Mesendoderm (in vitro differentiated cells): ENCODE measurements around the gene CX3CL1.
"Not testable (repeated sequence)": the region's sequence is repeated elsewhere in the genome, so short reads cannot be mapped to it uniquely, and the experiment has no call there.

ENCODE experiments used
- DNase-seq: peaks from one replicate; pipeline ENCODE4 v3.0.0; 2013
- H2AK5ac ChIP-seq: 2 replicates; pipeline ENCODE4 v1.6.1; 2013; ENCODE audit warnings: low read length, inconsistent platforms
- H2BK120ac ChIP-seq: 2 replicates; pipeline ENCODE4 v1.6.1; 2013; ENCODE audit warnings: low read depth, mild to moderate bottlenecking, low read length, moderate library complexity, mixed read lengths
- H2BK15ac ChIP-seq: replicated peaks from 2 replicates; pipeline ENCODE4 v1.6.1; 2013; ENCODE audit warnings: low read depth, mild to moderate bottlenecking, moderate library complexity
- H2BK5ac ChIP-seq: 2 replicates; pipeline ENCODE4 v1.6.1; 2013; ENCODE audit warnings: low read length, inconsistent platforms
- H3K18ac ChIP-seq: 2 replicates; pipeline ENCODE4 v1.6.1; 2013; ENCODE audit warnings: mild to moderate bottlenecking, low read length, mixed read lengths
- H3K23ac ChIP-seq: one replicate; pipeline ENCODE4 v1.6.1; 2013; ENCODE audit warnings: low read length
- H3K27ac ChIP-seq: 2 replicates; pipeline ENCODE4 v1.5.1; 2013; ENCODE audit warnings: low read depth, mild to moderate bottlenecking, inconsistent platforms, low read length, moderate library complexity
- H3K27me3 ChIP-seq: 2 replicates; pipeline ENCODE4 v1.6.1; 2013; ENCODE audit warnings: low read length, control low read depth, mild to moderate bottlenecking, inconsistent platforms; ENCODE audit not compliant: insufficient read depth, poor library complexity
- H3K36me3 ChIP-seq: 2 replicates; pipeline ENCODE4 v1.6.1; 2013; ENCODE audit warnings: low read length, inconsistent platforms; ENCODE audit not compliant: control insufficient read depth, insufficient read depth
- H3K4ac ChIP-seq: one replicate; pipeline ENCODE4 v1.6.1; 2013; ENCODE audit warnings: low read depth, mild to moderate bottlenecking, low read length, moderate library complexity
- H3K4me1 ChIP-seq: 2 replicates; pipeline ENCODE4 v1.6.1; 2013; ENCODE audit warnings: low read depth, low read length, inconsistent platforms; ENCODE audit not compliant: control insufficient read depth
- H3K4me2 ChIP-seq: 2 replicates; pipeline ENCODE4 v1.6.1; 2013; ENCODE audit warnings: low read length
- H3K4me3 ChIP-seq: 2 replicates; pipeline ENCODE4 v1.5.1; 2013; ENCODE audit warnings: mild to moderate bottlenecking, low read length
- H3K56ac ChIP-seq: one replicate; pipeline ENCODE4 v1.6.1; 2013; ENCODE audit warnings: low read length
- H3K79me1 ChIP-seq: 2 replicates; pipeline ENCODE4 v1.6.1; 2013; ENCODE audit warnings: low read length, inconsistent platforms
- H3K79me2 ChIP-seq: 2 replicates; pipeline ENCODE4 v1.6.1; 2013; ENCODE audit warnings: mild to moderate bottlenecking, low read length; ENCODE audit not compliant: control insufficient read depth, insufficient read depth
- H3K9ac ChIP-seq: 2 replicates; pipeline ENCODE4 v1.6.1; 2013; ENCODE audit warnings: low read length, inconsistent platforms
- H4K5ac ChIP-seq: one replicate; pipeline ENCODE4 v1.6.1; 2013; ENCODE audit warnings: low read length
- H4K8ac ChIP-seq: one replicate; pipeline ENCODE4 v1.6.1; 2013; ENCODE audit warnings: low read depth, mild to moderate bottlenecking, control low read depth, low read length, moderate library complexity
- WGBS: extraction: QIAGEN DNeasy Blood & Tissue Kit; methylation state at CpG from one replicate; pipeline ENCODE4 v1.1.7; 2013; ENCODE audit warnings: low lambda C conversion rate, missing lambda C conversion rate; ENCODE audit not compliant: insufficient coverage; ENCODE audit errors: extremely low coverage; 5-methylcytosine and 5-hydroxymethylcytosine counted together

CX3CL1 gene

DNA sequence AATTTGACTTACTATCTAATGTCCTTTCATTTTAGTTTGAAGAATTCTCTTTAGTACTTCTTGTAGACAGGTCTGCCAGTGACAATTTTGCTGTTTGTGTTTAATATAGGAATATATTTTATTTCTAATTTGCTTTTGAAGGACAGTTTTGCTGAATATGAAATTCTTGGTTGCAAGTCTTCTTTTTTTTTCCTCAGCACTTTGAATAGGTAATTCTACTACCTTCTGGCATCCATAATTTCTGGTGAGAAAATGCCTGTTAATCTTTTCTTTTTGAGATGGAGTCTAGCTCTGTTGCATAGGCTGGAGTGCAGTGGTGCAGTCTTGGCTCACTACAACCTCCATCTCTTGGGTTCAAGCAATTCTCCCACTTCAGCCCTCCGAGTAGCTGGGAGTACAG lies 38.9 kb upstream of the CX3CL1 start:
- Histone ChIP-seq H4K8ac (no peak overlapping the region), H3K4me2 (no peak overlapping the region), H2BK15ac (no peak overlapping the region), H3K18ac (no peak overlapping the region), H3K27me3 (no peaks in the 10 kb centered on the region), H3K56ac (no peak overlapping the region), H3K4me1 (no peaks in the 10 kb centered on the region), H2AK5ac (no peak overlapping the region), H2BK5ac (no peak overlapping the region), H3K27ac (no peak overlapping the region), H3K23ac (no peak overlapping the region), H3K9ac (no peak overlapping the region), H3K4ac (no peak overlapping the region), H3K36me3 (no peaks in the 10 kb centered on the region), H3K79me1 (no peaks in the 10 kb centered on the region), H3K4me3 (no peak overlapping the region), H3K79me2 (no peaks in the 10 kb centered on the region), H4K5ac (no peak overlapping the region), H2BK120ac (no peak overlapping the region)
- no CpG with 5 or more reads among the region's 1 CpG for WGBS
- DNase-seq: no peak

DNA sequence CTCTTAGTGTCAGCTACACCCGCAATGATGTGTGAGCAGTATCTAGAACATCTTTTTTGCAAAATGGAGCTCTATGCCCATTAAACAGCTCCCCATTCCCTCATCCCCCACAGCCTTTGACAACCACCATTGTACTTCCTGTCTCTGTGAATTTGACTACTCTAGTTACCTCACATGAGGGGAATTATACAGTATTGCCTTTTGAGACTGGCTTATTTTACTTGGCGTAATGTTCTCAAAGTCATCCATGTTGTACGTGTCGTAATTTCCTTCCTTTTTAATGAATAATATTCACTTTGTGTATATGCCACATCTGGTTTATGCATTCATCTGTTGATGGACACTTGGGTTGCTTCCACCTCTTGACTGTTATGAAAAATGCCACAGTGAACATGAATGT lies 36.9 kb upstream of the CX3CL1 start:
- no peaks in the 10 kb centered on the region for H3K79me1 ChIP-seq
- no peak overlapping the region for H2BK15ac ChIP-seq
- H2BK120ac ChIP-seq: no peak overlapping the region
- H4K5ac ChIP-seq: no peak overlapping the region
- H3K4ac ChIP-seq: no peak overlapping the region
- no CpG with 5 or more reads among the region's 4 CpGs for WGBS
- H4K8ac ChIP-seq: no peak overlapping the region
- no peak overlapping the region for H3K23ac ChIP-seq
- H3K18ac ChIP-seq: no peak overlapping the region
- H2AK5ac ChIP-seq: no peak overlapping the region
- H3K4me2 ChIP-seq: no peak overlapping the region
- no peak overlapping the region for H2BK5ac ChIP-seq
- H3K4me3 ChIP-seq: no peak overlapping the region
- no peak overlapping the region for H3K56ac ChIP-seq
- no peaks in the 10 kb centered on the region for H3K36me3 ChIP-seq
- no peak for DNase-seq
- H3K27me3 ChIP-seq: no peaks in the 10 kb centered on the region
- no peaks in the 10 kb centered on the region for H3K79me2 ChIP-seq
- H3K4me1 ChIP-seq: no peaks in the 10 kb centered on the region
- no peak overlapping the region for H3K27ac ChIP-seq
- no peak overlapping the region for H3K9ac ChIP-seq

DNA sequence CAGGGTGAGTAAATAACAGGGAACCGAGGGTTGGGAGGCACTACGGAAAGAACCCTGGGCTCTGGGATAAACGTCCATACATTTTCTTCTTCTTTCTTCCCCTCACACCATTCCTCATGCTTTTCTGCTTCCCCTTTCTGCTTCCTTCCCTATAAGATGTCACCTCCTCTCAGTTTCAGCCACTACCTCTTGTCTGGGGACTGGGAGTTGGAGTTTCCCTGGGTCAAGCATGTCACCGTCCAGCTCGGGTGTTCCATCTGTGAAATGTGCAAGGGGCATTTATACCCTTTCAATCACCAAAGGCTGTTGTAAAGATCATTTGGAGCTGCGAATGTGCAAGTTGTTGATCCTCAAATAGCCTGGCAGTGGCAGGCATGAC lies 31.2 kb upstream of the CX3CL1 start:
- no peak for DNase-seq

DNA sequence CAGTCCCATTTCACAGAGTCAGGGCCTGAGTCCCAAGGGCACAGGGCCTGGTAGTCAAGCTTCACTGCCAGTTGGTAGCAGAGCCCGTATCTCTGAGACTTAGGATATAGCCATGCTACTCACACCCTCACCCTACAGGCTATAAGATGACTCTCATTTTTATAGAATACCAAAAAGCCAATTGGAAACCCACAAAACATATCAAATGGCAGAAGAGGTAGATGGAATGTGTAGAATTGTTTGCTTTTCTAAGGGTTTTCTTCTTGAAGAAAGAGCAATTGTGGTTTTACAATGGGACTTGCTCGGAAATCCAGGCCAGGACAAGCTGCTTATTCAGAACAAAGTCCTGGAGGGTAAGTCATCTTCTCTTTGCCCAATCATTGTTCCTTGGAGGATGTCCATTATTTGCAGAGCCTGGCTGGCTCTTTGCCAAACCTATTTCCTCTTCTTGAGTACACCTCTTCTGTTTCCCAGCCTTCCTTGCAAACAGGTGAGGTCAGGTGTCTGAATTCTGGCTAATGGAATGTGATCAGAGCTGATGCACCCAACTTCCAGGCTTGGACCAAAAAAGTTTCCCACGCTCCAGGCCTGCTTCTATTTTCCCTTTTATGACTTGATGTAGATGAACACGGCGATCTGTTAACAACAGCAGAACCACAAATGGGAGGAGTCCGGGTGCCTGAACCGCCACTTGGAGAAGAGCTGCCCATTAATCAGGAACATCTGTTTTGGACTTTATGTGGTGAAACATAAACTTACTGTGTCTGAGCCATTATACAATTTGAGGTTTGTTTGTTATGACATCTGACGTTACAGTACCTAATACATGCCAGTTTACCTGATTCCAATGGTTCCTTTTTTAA lies 30.6 kb upstream of the CX3CL1 start:
- H4K8ac ChIP-seq: no peak overlapping the region
- no peak overlapping the region for H3K23ac ChIP-seq
- no peak overlapping the region for H2AK5ac ChIP-seq
- H3K4me3 ChIP-seq: no peak overlapping the region
- H3K18ac ChIP-seq: no peak overlapping the region
- no peak overlapping the region for H3K4ac ChIP-seq
- H3K9ac ChIP-seq: no peak overlapping the region
- H3K27me3 ChIP-seq: no peaks in the 10 kb centered on the region
- H3K79me1 ChIP-seq: no peaks in the 10 kb centered on the region
- H3K36me3 ChIP-seq: no peaks in the 10 kb centered on the region
- no peaks in the 10 kb centered on the region for H3K4me1 ChIP-seq
- H2BK5ac ChIP-seq: no peak overlapping the region
- no peak overlapping the region for H2BK120ac ChIP-seq
- no peak overlapping the region for H4K5ac ChIP-seq
- H3K27ac ChIP-seq: no peak overlapping the region
- H3K4me2 ChIP-seq: no peak overlapping the region
- DNase-seq: no peak
- no CpG with 5 or more reads among the region's 8 CpGs for WGBS
- no peak overlapping the region for H3K56ac ChIP-seq
- H2BK15ac ChIP-seq: no peak overlapping the region
- no peaks in the 10 kb centered on the region for H3K79me2 ChIP-seq

More for the DNA sequence above, 31.2 kb upstream of the CX3CL1 start:
- Histone ChIP-seq H3K4me2 (no peak overlapping the region), H3K9ac (no peak overlapping the region), H2BK5ac (no peak overlapping the region), H3K36me3 (no peaks in the 10 kb centered on the region), H3K27ac (no peak overlapping the region), H3K4me3 (no peak overlapping the region), H3K4me1 (no peaks in the 10 kb centered on the region), H2AK5ac (no peak overlapping the region), H3K18ac (no peak overlapping the region), H3K23ac (no peak overlapping the region), H3K79me2 (no peaks in the 10 kb centered on the region), H2BK15ac (no peak overlapping the region), H3K79me1 (no peaks in the 10 kb centered on the region), H2BK120ac (no peak overlapping the region), H4K5ac (no peak overlapping the region), H3K27me3 (no peaks in the 10 kb centered on the region), H3K4ac (no peak overlapping the region), H3K56ac (no peak overlapping the region), H4K8ac (no peak overlapping the region)
- no CpG with 5 or more reads among the region's 6 CpGs for WGBS

DNA sequence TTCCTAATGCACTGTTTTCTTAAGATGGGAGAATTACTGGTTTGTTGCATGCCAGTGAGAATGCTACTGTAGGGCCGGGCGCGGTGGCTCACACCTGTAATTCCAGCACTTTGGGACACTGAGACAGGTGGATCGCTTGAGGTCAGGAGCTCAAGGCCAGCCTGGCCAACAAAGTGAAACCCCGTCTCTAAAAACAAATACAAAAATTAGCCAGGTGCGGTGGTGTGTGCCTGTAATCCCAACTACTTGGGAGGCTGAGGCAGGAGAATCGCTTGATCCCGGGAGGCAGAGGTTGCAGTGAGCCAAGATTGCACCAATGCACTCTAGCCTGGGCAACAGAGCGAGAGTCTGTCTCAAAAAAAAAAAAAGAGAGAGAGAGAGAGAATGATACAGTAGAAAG lies 29.7 kb upstream of the CX3CL1 start:
- H3K56ac ChIP-seq, DNase-seq, H4K8ac ChIP-seq, H4K5ac ChIP-seq, H3K4me2 ChIP-seq, H3K18ac ChIP-seq, H3K4me3 ChIP-seq, H3K27me3 ChIP-seq, H3K79me1 ChIP-seq, H3K79me2 ChIP-seq, H2BK15ac ChIP-seq, H3K27ac ChIP-seq, H3K4me1 ChIP-seq, H3K23ac ChIP-seq, H2BK5ac ChIP-seq, H2AK5ac ChIP-seq, H3K36me3 ChIP-seq, H2BK120ac ChIP-seq, H3K9ac ChIP-seq, H3K4ac ChIP-seq: not testable (repeated sequence)
- WGBS: no CpG with 5 or more reads among the region's 9 CpGs

DNA sequence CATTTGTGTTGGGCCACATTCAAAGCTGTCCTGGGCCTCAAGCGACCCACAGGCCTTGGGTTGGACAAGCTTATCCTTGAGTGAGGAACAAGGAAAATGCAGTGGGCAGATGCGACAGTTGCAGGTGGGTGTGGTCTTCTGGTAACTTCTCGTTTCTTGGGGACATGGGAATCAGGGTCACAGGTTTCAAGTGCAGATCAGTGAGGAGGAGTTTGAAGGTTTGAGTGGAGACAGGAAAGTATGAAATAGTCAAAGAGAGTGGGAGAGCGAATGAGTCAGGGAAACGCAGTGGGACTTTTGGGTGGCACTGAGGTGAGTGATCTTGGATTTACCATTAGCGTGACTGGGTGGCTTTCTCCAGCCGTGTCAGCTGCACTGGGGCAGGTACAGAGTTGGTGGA lies 29.1 kb upstream of the CX3CL1 start:
- Histone ChIP-seq H2BK5ac (no peak overlapping the region), H4K8ac (no peak overlapping the region), H3K79me2 (no peaks in the 10 kb centered on the region), H3K79me1 (no peaks in the 10 kb centered on the region), H3K27me3 (no peaks in the 10 kb centered on the region), H3K4me3 (no peak overlapping the region), H3K4me1 (no peaks in the 10 kb centered on the region), H3K4me2 (no peak overlapping the region), H3K9ac (no peak overlapping the region), H3K23ac (no peak overlapping the region), H2AK5ac (no peak overlapping the region), H2BK120ac (no peak overlapping the region), H3K27ac (no peak overlapping the region), H3K4ac (no peak overlapping the region), H3K18ac (no peak overlapping the region), H2BK15ac (no peak overlapping the region), H3K36me3 (no peaks in the 10 kb centered on the region), H3K56ac (no peak overlapping the region), H4K5ac (no peak overlapping the region)
- no CpG with 5 or more reads among the region's 7 CpGs for WGBS
- no peak for DNase-seq
